Neuronal stem cell (in vitro differentiated cells): ENCODE measurements around the gene PPP3R1.

ENCODE experiments used
- DNase-seq: peaks from one replicate; pipeline ENCODE4 v3.0.0-alpha.2; 2013; ENCODE audit warnings: low spot score
- H2AFZ ChIP-seq: one replicate; pipeline ENCODE4 v1.6.1; 2013; ENCODE audit warnings: mild to moderate bottlenecking, low read length, inconsistent platforms
- H2AK5ac ChIP-seq: 2 replicates; pipeline ENCODE4 v1.6.1; 2013; ENCODE audit warnings: low read depth, mild to moderate bottlenecking, inconsistent platforms, low read length, moderate library complexity, mixed read lengths
- H2BK120ac ChIP-seq: 2 replicates; pipeline ENCODE4 v1.6.1; 2013; ENCODE audit warnings: low read depth, mild to moderate bottlenecking, inconsistent platforms, low read length, moderate library complexity, mixed read lengths
- H2BK12ac ChIP-seq: one replicate; pipeline ENCODE4 v1.6.1; 2013; ENCODE audit warnings: low read length, inconsistent platforms
- H2BK15ac ChIP-seq: 2 replicates; pipeline ENCODE4 v1.6.1; 2013; ENCODE audit warnings: mild to moderate bottlenecking, low read length, inconsistent platforms, mixed read lengths
- H2BK5ac ChIP-seq: one replicate; pipeline ENCODE4 v1.6.1; 2013; ENCODE audit warnings: inconsistent platforms, mild to moderate bottlenecking, low read length, moderate library complexity
- H3K14ac ChIP-seq: one replicate; pipeline ENCODE4 v1.6.1; 2013; ENCODE audit warnings: low read length, inconsistent platforms
- H3K18ac ChIP-seq: 2 replicates; pipeline ENCODE4 v1.6.1; 2013; ENCODE audit warnings: low read length, inconsistent platforms
- H3K23ac ChIP-seq: 2 replicates; pipeline ENCODE4 v1.6.1; 2013; ENCODE audit warnings: low read depth, mild to moderate bottlenecking, mixed read lengths, low read length, inconsistent platforms; ENCODE audit not compliant: poor library complexity
- H3K27ac ChIP-seq: replicated peaks from 3 replicates; pipeline ENCODE4 v1.5.1; 2013; ENCODE audit warnings: low read length, inconsistent platforms
- H3K27me3 ChIP-seq, 3 experiments: 2 replicates each; pipeline ENCODE4 v1.6.1; 2013; ENCODE audit warnings: low read length in 3 of 3, mild to moderate bottlenecking in 2 of 3, inconsistent platforms in 1 of 3, low read depth in 1 of 3, mixed read lengths in 1 of 3, moderate library complexity in 1 of 3; ENCODE audit not compliant: control insufficient read depth in 3 of 3, insufficient read depth in 3 of 3
- H3K36me3 ChIP-seq, 2 donors: replicated peaks in 1 of 2; 2 replicates each; pipeline ENCODE4 v1.6.1; 2013; ENCODE audit warnings: low read length in 2 of 2; ENCODE audit not compliant: control insufficient read depth in 2 of 2, insufficient read depth in 2 of 2
- H3K4ac ChIP-seq: 2 replicates; pipeline ENCODE4 v1.6.1; 2013; ENCODE audit warnings: inconsistent platforms, mild to moderate bottlenecking, low read length, moderate library complexity
- H3K4me1 ChIP-seq, 2 donors: 1 replicate in 1 of 2; 2 replicates in 1 of 2; pipeline ENCODE4 v1.6.1; 2013; ENCODE audit warnings: low read length in 2 of 2, low read depth in 1 of 2; ENCODE audit not compliant: control insufficient read depth in 2 of 2, insufficient read depth in 1 of 2
- H3K4me2 ChIP-seq: one replicate; pipeline ENCODE4 v1.6.1; 2013; ENCODE audit warnings: mild to moderate bottlenecking, low read length, inconsistent platforms; ENCODE audit not compliant: insufficient read depth, poor library complexity, severe bottlenecking
- H3K4me3 ChIP-seq, 2 donors: 2 replicates each; pipeline ENCODE4 v1.5.1; 2013; ENCODE audit warnings: low read length in 2 of 2, mild to moderate bottlenecking in 2 of 2, inconsistent platforms in 1 of 2, moderate library complexity in 1 of 2
- H3K79me1 ChIP-seq: one replicate; pipeline ENCODE4 v1.6.1; 2013; ENCODE audit warnings: low read depth, mild to moderate bottlenecking, inconsistent platforms, low read length, moderate library complexity
- H3K9ac ChIP-seq: one replicate; pipeline ENCODE4 v1.6.1; 2013; ENCODE audit warnings: mild to moderate bottlenecking, low read depth, low read length, inconsistent platforms; ENCODE audit not compliant: poor library complexity
- H3K9me3 ChIP-seq, 2 donors: replicated peaks in 1 of 2; 2 replicates each; pipeline versions ENCODE3 to v1.6.1; 2013; ENCODE audit warnings: low read length in 2 of 2, mild to moderate bottlenecking in 2 of 2, inconsistent platforms in 1 of 2, low read depth in 1 of 2, mixed read lengths in 1 of 2, moderate library complexity in 1 of 2; ENCODE audit not compliant: control insufficient read depth in 2 of 2, insufficient read depth in 1 of 2
- H4K8ac ChIP-seq: one replicate; pipeline ENCODE4 v1.6.1; 2013; ENCODE audit warnings: low read depth, mild to moderate bottlenecking, inconsistent platforms, low read length, moderate library complexity
- H4K91ac ChIP-seq: one replicate; pipeline ENCODE4 v1.6.1; 2013; ENCODE audit warnings: low read length, low read depth, mild to moderate bottlenecking, inconsistent platforms; ENCODE audit not compliant: poor library complexity
- WGBS, 2 donors: extraction: QIAGEN DNeasy Blood & Tissue Kit; methylation state at CpG; one replicate each; pipeline ENCODE4 v1.1.7; 2013; ENCODE audit warnings: missing lambda C conversion rate in 2 of 2, mixed read lengths in 1 of 2; ENCODE audit not compliant: insufficient read length in 2 of 2, insufficient replicate concordance in 1 of 2; ENCODE audit errors: extremely low coverage in 2 of 2; 5-methylcytosine and 5-hydroxymethylcytosine counted together

PPP3R1 gene

DNA sequence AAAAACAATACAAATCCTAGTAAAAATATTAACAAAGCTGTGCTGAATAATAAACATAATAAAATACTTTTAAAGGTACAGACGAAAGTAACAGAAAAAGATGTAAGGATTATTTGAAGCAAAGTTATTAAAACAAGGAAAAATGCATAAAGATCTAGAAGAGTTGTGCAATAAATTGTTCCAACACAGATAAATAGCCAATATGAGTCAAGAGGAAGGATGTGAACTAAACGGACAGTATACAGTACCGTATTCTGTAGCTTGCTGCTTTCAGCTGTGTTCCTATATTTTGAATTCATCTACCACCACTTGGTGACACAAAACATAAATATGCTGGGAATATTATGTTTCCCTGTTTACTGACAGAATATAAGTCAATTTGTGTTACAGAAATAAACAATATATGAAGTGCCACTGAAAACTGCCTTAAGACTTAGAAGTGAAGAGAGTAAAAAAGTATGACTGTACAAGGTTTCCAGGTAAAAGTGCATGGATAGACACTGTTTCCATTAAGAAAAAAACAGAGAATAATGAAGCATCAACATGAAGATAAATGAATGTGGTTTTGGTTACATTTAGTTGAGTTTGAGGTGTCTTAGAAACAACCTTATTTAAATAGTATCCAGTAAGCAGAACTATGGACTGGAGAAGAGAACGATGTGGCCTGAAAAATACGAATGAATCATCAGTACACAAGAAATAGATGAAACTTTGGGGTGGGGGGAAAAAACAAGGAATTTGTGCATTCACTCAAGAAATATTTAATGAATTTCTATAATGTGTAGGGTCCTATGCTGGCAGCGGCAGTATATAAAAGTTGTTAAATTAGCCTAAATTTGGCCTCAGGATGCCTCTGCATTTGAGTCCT lies 13.1 kb downstream of the PPP3R1 start:
- DNase-seq, result no peak
- Histone ChIP-seq H2AK5ac (no peak overlapping the region), H3K36me3 (peaks cover 0 to 38% of the 10 kb centered on the region in 2 donors), H2BK12ac (no peak overlapping the region), H3K23ac (no peak overlapping the region), H3K9ac (no peak overlapping the region), H3K4ac (no peak overlapping the region), H3K79me1 (peaks cover 5% of the 10 kb centered on the region), H3K4me2 (no peak overlapping the region), H4K8ac (no peak overlapping the region), H2BK5ac (no peak overlapping the region), H3K4me1 (peaks cover 0 to 3% of the 10 kb centered on the region in 2 donors), H3K27me3 (no peaks in the 10 kb centered on the region), H3K9me3 (no peaks in the 10 kb centered on the region), H3K18ac (no peak overlapping the region), H2BK120ac (no peak overlapping the region), H3K27ac (no peak overlapping the region), H3K14ac (no peak overlapping the region), H2BK15ac (no peak overlapping the region), H3K4me3 (no peak overlapping the region), H4K91ac (no peak overlapping the region), H2AFZ (no peak overlapping the region)
- no CpG with 5 or more reads among the region's 6 CpGs for WGBS, 2 donors

DNA sequence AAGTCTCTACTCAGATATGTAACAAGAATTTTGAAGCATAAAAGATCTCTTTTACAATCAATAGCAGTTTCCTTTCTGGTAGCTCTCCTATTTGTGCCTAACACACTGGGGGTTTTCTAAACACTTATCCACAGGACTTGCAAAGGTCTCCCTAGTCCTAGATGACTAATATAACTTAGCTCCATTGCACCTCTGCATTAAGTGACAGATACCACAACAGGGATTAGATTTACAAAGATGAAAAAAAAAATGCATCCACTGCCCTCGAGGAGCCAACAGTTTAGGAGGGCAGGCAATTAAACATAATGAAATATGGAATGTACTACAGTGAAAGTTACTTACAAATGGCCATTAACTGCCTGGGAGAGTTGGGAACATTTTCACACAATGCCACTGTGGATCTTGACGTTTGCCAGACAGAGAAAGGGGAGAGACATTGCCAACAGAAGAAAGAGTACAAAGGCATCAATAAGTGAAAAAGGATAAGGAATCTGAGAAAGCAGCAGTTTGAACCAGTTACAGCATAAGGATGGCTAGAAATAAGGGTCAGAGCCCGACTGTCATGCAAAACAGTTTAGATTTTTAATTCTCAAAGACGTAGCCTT lies 14.3 kb downstream of the PPP3R1 start:
- Histone ChIP-seq H2BK15ac (no peak overlapping the region), H4K8ac (no peak overlapping the region), H3K79me1 (peaks cover 5% of the 10 kb centered on the region), H3K4me3 (no peak overlapping the region), H3K18ac (no peak overlapping the region), H3K9me3 (no peaks in the 10 kb centered on the region), H2BK5ac (no peak overlapping the region), H3K36me3 (peaks cover 0 to 38% of the 10 kb centered on the region in 2 donors), H3K27ac (no peak overlapping the region), H2BK120ac (no peak overlapping the region), H2AK5ac (no peak overlapping the region), H2AFZ (no peak overlapping the region), H2BK12ac (no peak overlapping the region), H3K23ac (no peak overlapping the region), H3K4ac (no peak overlapping the region), H3K27me3 (no peaks in the 10 kb centered on the region), H4K91ac (no peak overlapping the region), H3K9ac (no peak overlapping the region), H3K14ac (no peak overlapping the region), H3K4me1 (peaks cover 0 to 3% of the 10 kb centered on the region in 2 donors), H3K4me2 (no peak overlapping the region)
- no peak for DNase-seq
- WGBS, 2 donors, result no CpG with 5 or more reads among the region's 4 CpGs

DNA sequence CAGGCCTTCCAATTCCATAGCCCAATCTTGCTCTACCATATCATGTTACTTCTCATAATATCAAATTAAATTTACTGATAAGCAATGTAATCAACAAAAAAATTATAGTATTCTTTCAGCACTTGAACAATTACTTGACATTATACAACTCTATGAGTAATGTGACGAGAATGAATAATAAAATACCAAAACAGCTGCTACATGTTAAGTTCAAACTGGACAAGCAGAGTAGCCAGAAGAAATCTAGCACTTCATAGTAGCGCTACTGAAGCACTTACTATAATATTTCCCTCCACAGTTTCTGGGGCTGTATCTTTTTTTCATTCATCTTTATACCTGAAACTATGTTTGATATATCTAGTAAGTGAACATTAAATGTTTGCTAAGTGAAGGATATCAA lies 14.9 kb downstream of the PPP3R1 start:
- Histone ChIP-seq H3K9me3 (no peaks in the 10 kb centered on the region), H2BK15ac (no peak overlapping the region), H4K8ac (no peak overlapping the region), H3K36me3 (peaks cover 0 to 33% of the 10 kb centered on the region in 2 donors), H3K27ac (no peak overlapping the region), H3K14ac (no peak overlapping the region), H3K27me3 (no peaks in the 10 kb centered on the region), H2BK12ac (no peak overlapping the region), H4K91ac (no peak overlapping the region), H3K4me3 (no peak overlapping the region), H3K18ac (no peak overlapping the region), H2BK120ac (no peak overlapping the region), H3K23ac (no peak overlapping the region), H3K4me2 (no peak overlapping the region), H3K9ac (no peak overlapping the region), H2BK5ac (no peak overlapping the region), H3K4me1 (peaks cover 0 to 3% of the 10 kb centered on the region in 2 donors), H3K79me1 (peaks cover 5% of the 10 kb centered on the region), H3K4ac (no peak overlapping the region), H2AK5ac (no peak overlapping the region), H2AFZ (no peak overlapping the region)
- no peak for DNase-seq
- WGBS, 2 donors, result no CpG with 5 or more reads among the region's 2 CpGs

DNA sequence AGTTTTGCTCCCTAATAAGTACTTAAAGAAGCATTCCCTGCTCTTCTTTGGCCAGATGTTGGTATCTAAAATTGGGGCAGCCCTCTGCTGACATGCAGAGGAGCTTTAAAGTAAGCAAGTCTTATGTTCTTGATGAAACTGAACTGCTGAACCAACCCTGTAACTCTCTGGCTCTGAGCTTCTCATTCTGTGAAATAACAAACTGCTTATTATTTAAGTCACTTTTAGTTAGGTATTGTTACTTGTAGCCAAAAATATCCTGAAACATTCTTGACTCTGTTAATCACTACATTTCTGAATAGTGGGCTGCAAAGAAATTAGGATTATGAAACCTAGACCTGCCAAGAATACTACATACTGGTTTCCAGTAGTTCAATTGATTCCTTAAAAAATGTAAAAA lies 15.5 kb downstream of the PPP3R1 start:
- no peak overlapping the region for H3K4me2 ChIP-seq
- no peak overlapping the region for H3K9ac ChIP-seq
- no peak overlapping the region for H2BK15ac ChIP-seq
- H3K23ac ChIP-seq, result no peak overlapping the region
- no peak overlapping the region for H3K4ac ChIP-seq
- no peaks in the 10 kb centered on the region for H3K9me3 ChIP-seq
- no peak overlapping the region for H2BK12ac ChIP-seq
- H3K18ac ChIP-seq, result no peak overlapping the region
- DNase-seq, result no peak
- peaks cover 0 to 28% of the 10 kb centered on the region in 2 donors for H3K36me3 ChIP-seq
- H2BK120ac ChIP-seq, result no peak overlapping the region
- no peak overlapping the region for H2BK5ac ChIP-seq
- no peak overlapping the region for H3K4me3 ChIP-seq
- peaks cover 5% of the 10 kb centered on the region for H3K79me1 ChIP-seq
- H2AK5ac ChIP-seq, result no peak overlapping the region
- no peaks in the 10 kb centered on the region for H3K27me3 ChIP-seq
- H3K4me1 ChIP-seq, result peaks cover 0 to 3% of the 10 kb centered on the region in 2 donors
- H3K27ac ChIP-seq, result no peak overlapping the region
- no peak overlapping the region for H3K14ac ChIP-seq
- H4K8ac ChIP-seq, result no peak overlapping the region
- H4K91ac ChIP-seq, result no peak overlapping the region
- H2AFZ ChIP-seq, result no peak overlapping the region
